ENCODE results near the gene SLC25A48.

The SLC25A48 gene

GRCh38 chr5:135880278-135880677 is 45.8 kb downstream of the SLC25A48 start:
- POLR2A ChIA-PET, result no interaction called here
- DNase-seq (ENCODE audit: low read depth, low spot score), result no peak
- TF ChIP-seq CTCF (IDR thresholded peaks at IDR 0.05; ENCODE audit: insufficient read depth, low read length, missing control alignments), result peak; percentile 27
- CTCF ChIA-PET, result interaction anchor here (1.0 to 8.1 kb wide), 3 partner anchors 202 to 332 kb away, joined by 3 to 67 read pairs (median 39); no protein-coding TSS in a partner anchor
- H3K4me3 ChIP-seq (ENCODE audit: low read depth, low read length), result no peak overlapping the region

- no peak for TF ChIP-seq CTCF (IDR thresholded peaks at IDR 0.05; ENCODE audit: insufficient read depth, low read length, missing control alignments)
- ChIA-PET CTCF (interaction anchor here (0.8 to 8.1 kb wide), 5 partner anchors 11 to 332 kb away, joined by 3 to 67 read pairs (median 13); no protein-coding TSS in a partner anchor), POLR2A (no interaction called here)
- no peak overlapping the region for H3K4me3 ChIP-seq (ENCODE audit: low read depth, low read length)
- no peak for DNase-seq (ENCODE audit: low read depth, low spot score)
Observed at GRCh38 chr5:135880801-135881200, 46.3 kb downstream of the SLC25A48 start.

GRCh38 chr5:135881244-135881643 is 46.8 kb downstream of the SLC25A48 start:
- no peak for DNase-seq (ENCODE audit: low read depth, low spot score)
- H3K4me3 ChIP-seq (ENCODE audit: low read depth, low read length), result no peak overlapping the region
- POLR2A ChIA-PET, result no interaction called here
- TF ChIP-seq CTCF (IDR thresholded peaks at IDR 0.05; ENCODE audit: insufficient read depth, low read length, missing control alignments), result no peak
- CTCF ChIA-PET, result interaction anchor here (0.8 to 8.1 kb wide), 10 partner anchors 11 to 331 kb away, joined by 3 to 67 read pairs (median 4); no protein-coding TSS in a partner anchor

- no peak overlapping the region for H3K4me3 ChIP-seq (ENCODE audit: low read depth, low read length)
- no peak for DNase-seq (ENCODE audit: low read depth, low spot score)
- TF ChIP-seq CTCF (IDR thresholded peaks at IDR 0.05; ENCODE audit: insufficient read depth, low read length, missing control alignments), result no peak
- CTCF ChIA-PET, result interaction anchor here (1.2 to 8.1 kb wide), 9 partner anchors 10 to 330 kb away, joined by 3 to 67 read pairs (median 5); no protein-coding TSS in a partner anchor
- POLR2A ChIA-PET, result no interaction called here
Observed at GRCh38 chr5:135881819-135882218, 47.4 kb downstream of the SLC25A48 start.

GRCh38 chr5:135883026-135883425 is 48.6 kb downstream of the SLC25A48 start:
- ChIA-PET POLR2A (no interaction called here), CTCF (interaction anchor here (1.2 to 8.1 kb wide), 5 partner anchors 9 to 367 kb away, joined by 3 to 67 read pairs (median 13); no protein-coding TSS in a partner anchor)
- H3K4me3 ChIP-seq (ENCODE audit: low read depth, low read length), result no peak overlapping the region
- DNase-seq (ENCODE audit: low read depth, low spot score), result no peak
- no peak for TF ChIP-seq CTCF (IDR thresholded peaks at IDR 0.05; ENCODE audit: insufficient read depth, low read length, missing control alignments)

GRCh38 chr5:135883441-135883840 is 49.0 kb downstream of the SLC25A48 start:
- no peak for TF ChIP-seq CTCF (IDR thresholded peaks at IDR 0.05; ENCODE audit: insufficient read depth, low read length, missing control alignments)
- ChIA-PET POLR2A (no interaction called here), CTCF (interaction anchor here (0.8 to 8.1 kb wide), 6 partner anchors 8 to 366 kb away, joined by 3 to 67 read pairs (median 8); no protein-coding TSS in a partner anchor)
- no peak for DNase-seq (ENCODE audit: low read depth, low spot score)
- no peak overlapping the region for H3K4me3 ChIP-seq (ENCODE audit: low read depth, low read length)

Data from AG04449 (cell line).